Keratinocyte (primary cell): ENCODE results near the gene EDC4.

ENCODE experiments used
- CTCF ChIP-seq, 3 experiments: IDR thresholded peaks in 1 of 3; conservative IDR thresholded peaks in 1 of 3; optimal IDR thresholded peaks in 1 of 3; 2 replicates in 2 of 3; 3 replicates in 1 of 3; pipeline versions ENCODE3 to v1.5.1; 2011; ENCODE audit warnings: low read length in 3 of 3, mild to moderate bottlenecking in 3 of 3, moderate library complexity in 2 of 3, control low read depth in 1 of 3, inconsistent platforms in 1 of 3; ENCODE audit not compliant: insufficient read depth in 2 of 3; ENCODE audit errors: extremely low read depth in 1 of 3
- EZH2 ChIP-seq: IDR thresholded peaks from one replicate; pipeline ENCODE4 v1.6.1; 2012; ENCODE audit warnings: inconsistent platforms, mild to moderate bottlenecking, low read length, moderate library complexity

DNA sequence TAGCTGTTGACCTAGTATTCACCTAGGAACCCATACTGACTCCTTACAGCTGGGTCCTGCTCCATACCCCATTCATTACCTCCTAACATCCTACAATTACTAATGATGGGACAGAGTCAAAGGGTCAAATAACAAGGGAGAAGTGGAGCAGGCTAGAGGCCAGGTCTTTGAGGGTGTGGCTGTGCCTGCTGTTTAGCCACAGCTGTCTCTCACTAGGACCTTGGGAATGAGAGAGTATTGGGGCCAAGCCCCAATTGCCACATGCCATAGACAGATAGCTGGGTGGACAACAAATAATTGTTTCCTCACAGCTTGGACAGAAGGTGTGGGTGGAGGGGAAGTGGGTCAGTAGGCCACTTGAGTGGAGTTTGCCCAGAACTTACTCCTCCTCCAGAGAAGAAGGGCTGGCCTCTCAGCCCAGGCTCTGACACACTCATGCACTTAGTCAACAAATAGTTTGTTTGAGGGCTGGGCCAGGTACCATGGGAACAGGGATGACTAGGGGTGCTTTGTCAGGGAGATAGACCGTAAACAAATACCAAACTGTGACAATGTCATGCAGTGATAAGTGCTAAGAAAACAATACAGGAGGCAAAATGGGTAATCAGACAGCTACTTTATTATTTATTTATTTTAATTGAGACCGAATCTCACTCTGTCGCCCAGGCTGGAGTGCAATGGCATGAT lies 15.2 kb upstream of the EDC4 start:
- TF ChIP-seq CTCF (optimal IDR thresholded peaks at IDR 0.05 in 1 of 3, IDR thresholded peaks at IDR 0.05 in 1 of 3, conservative IDR thresholded peaks at IDR 0.05 in 1 of 3; ENCODE audit: extremely low read depth in 1 of 3, insufficient read depth in 2 of 3, low read length in 3 of 3) (no peak), EZH2 (no peak)
